Measurements from ENCODE around the gene EGFL7.

DNA sequence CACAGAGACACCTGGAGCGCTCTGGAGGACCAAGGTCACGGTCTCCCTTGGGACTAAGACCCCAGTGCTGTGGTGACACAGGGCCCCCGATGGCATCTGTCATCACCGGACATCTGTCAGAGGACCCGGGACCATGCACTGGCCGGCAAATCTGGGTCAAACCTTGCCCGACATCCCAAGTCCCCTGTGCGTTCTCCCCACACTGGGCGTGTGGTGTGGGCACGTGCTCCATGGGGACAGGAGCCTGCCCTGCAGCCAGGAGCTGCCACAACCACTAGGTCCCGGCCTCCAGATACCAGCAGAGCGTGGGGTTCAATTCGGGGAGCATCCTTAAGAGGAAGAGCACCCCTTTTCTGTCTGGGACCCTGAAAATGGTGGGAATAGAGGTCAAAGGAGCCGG lies 21.0 kb downstream of the EGFL7 start:
- TF ChIP-seq TEAD4 (IDR thresholded peaks at IDR 0.05; ENCODE audit: borderline replicate concordance, insufficient read depth) = no peak
- TF ChIP-seq RFX5 (IDR thresholded peaks at IDR 0.05; ENCODE audit: low read length) = no peak
- TF ChIP-seq JUND (IDR thresholded peaks at IDR 0.05) = no peak
- TF ChIP-seq POLR2AphosphoS5 (IDR thresholded peaks at IDR 0.05; ENCODE audit: low read depth, low read length) = no peak
- TF ChIP-seq SIN3A (IDR thresholded peaks at IDR 0.05; ENCODE audit: borderline replicate concordance, low read depth, low read length) = no peak
- no peak for TF ChIP-seq CHD2 (IDR thresholded peaks at IDR 0.05; ENCODE audit: low read length, partially characterized antibody)
- TF ChIP-seq YY1 (IDR thresholded peaks at IDR 0.05; ENCODE audit: low read depth) = no peak
- no peak for TF ChIP-seq CTCF (IDR thresholded peaks at IDR 0.05)
- TF ChIP-seq EP300 (IDR thresholded peaks at IDR 0.05; ENCODE audit: borderline replicate concordance in 1 of 2, low read depth in 1 of 2, low read length in 1 of 2) = no peak
- TF ChIP-seq RAD21 (IDR thresholded peaks at IDR 0.05; ENCODE audit: low read length) = no peak

All from SK-N-SH (cell line).